Measurements from ENCODE around the gene PTGES2.
A peak's percentile ranks its signal among the peaks of the same experiment; 100 is the strongest.

The PTGES2 gene

DNA sequence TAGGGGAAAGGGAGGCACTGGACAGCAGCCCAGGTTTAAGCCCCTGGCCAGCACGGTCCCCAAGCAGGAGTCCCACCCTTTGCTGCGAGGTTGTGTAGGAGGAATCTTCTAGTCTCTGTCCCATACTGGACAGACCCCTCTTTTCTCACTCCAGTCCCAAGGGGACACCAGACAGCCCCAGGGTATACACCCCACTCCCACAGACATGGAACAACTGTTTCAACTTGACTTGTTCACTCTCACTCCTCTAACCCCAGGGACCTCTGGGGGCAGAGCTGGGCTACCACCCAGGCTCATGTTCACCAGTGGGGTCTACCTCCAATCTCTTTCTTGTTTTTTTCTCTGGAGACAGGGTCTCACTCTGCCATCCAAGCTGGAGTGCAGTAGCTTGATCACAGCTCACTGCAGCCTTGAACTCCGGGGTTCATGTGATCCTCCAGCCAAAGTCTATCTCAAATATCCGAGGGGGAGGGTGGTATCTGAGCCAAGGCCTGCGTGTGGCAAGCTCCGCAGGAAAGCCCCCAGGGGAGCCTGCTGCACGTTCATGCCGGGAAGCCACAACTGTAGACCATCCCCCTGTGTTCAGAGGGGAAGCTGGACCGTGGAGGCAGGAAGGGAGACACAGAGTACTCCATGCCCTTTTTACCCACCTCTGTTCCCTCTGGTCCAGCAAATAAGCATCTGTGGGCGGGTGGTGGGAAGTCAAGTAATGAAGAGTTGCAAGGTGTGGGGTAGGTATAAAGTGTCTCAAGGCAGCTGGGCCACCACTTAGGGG, 1.8 kb downstream of the PTGES2 start:
- H3K4me3 ChIP-seq (ENCODE audit: low read depth, low read length): peak overlapping the region; percentile 94
- DNase-seq (ENCODE audit: low read depth): no peak
- TF ChIP-seq, protein P1, sequence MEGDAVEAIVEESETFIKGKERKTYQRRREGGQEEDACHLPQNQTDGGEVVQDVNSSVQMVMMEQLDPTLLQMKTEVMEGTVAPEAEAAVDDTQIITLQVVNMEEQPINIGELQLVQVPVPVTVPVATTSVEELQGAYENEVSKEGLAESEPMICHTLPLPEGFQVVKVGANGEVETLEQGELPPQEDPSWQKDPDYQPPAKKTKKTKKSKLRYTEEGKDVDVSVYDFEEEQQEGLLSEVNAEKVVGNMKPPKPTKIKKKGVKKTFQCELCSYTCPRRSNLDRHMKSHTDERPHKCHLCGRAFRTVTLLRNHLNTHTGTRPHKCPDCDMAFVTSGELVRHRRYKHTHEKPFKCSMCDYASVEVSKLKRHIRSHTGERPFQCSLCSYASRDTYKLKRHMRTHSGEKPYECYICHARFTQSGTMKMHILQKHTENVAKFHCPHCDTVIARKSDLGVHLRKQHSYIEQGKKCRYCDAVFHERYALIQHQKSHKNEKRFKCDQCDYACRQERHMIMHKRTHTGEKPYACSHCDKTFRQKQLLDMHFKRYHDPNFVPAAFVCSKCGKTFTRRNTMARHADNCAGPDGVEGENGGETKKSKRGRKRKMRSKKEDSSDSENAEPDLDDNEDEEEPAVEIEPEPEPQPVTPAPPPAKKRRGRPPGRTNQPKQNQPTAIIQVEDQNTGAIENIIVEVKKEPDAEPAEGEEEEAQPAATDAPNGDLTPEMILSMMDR (IDR thresholded peaks at IDR 0.05; ENCODE audit: low read depth, low read length, missing control alignments): no peak

GRCh38 chr9:128124873-128125579, 2.5 kb downstream of the PTGES2 start:
- no peak for DNase-seq (ENCODE audit: low read depth)
- TF ChIP-seq, protein P1 (IDR thresholded peaks at IDR 0.05; ENCODE audit: low read depth, low read length, missing control alignments): peak; percentile 76
- H3K4me3 ChIP-seq (ENCODE audit: low read depth, low read length): peak overlapping the region; percentile 94; the same call in 1 of the 2 replicates

GRCh38 chr9:128124451-128124850, 3.1 kb downstream of the PTGES2 start:
- DNase-seq (ENCODE audit: low read depth): no peak
- TF ChIP-seq, protein P1 (IDR thresholded peaks at IDR 0.05; ENCODE audit: low read depth, low read length, missing control alignments): no peak
- no peak overlapping the region for H3K4me3 ChIP-seq (ENCODE audit: low read depth, low read length)

GRCh38 chr9:128123451-128124080, 4.0 kb downstream of the PTGES2 start:
- no peak overlapping the region for H3K4me3 ChIP-seq (ENCODE audit: low read depth, low read length)
- no peak for DNase-seq (ENCODE audit: low read depth)
- TF ChIP-seq, protein P1 (IDR thresholded peaks at IDR 0.05; ENCODE audit: low read depth, low read length, missing control alignments): no peak

- no peak for DNase-seq (ENCODE audit: low read depth)
- H3K4me3 ChIP-seq (ENCODE audit: low read depth, low read length): no peak overlapping the region
- TF ChIP-seq, protein P1 (IDR thresholded peaks at IDR 0.05; ENCODE audit: low read depth, low read length, missing control alignments): no peak
Measured at GRCh38 chr9:128122809-128123175, 4.7 kb downstream of the PTGES2 start.

GRCh38 chr9:128121924-128122808, 5.4 kb downstream of the PTGES2 start:
- no peak overlapping the region for H3K4me3 ChIP-seq (ENCODE audit: low read depth, low read length)
- no peak for DNase-seq (ENCODE audit: low read depth)
- TF ChIP-seq, protein P1 (IDR thresholded peaks at IDR 0.05; ENCODE audit: low read depth, low read length, missing control alignments): no peak

Data from GM12864 (cell line).